Parathyroid adenoma (tissue), 2 donors: ENCODE results near the gene CRMP1.

ENCODE experiments used
- H2AFZ ChIP-seq: fragments of 300-600 bp; sonication (generic); one replicate; pipeline ENCODE4 v1.7.0; 2017; ENCODE audit warnings: antibody characterized with exemption, mild to moderate bottlenecking
- H3K27ac ChIP-seq: fragments of 300-600 bp; sonication (generic); one replicate; pipeline ENCODE4 v1.7.0; 2017
- H3K27me3 ChIP-seq: fragments of 300-600 bp; sonication (generic); one replicate; pipeline ENCODE4 v1.7.0; 2017; ENCODE audit warnings: low read length; ENCODE audit not compliant: control insufficient read depth, insufficient read depth
- H3K36me3 ChIP-seq: fragments of 300-600 bp; sonication (generic); one replicate; pipeline ENCODE4 v1.7.0; 2017; ENCODE audit warnings: low read length; ENCODE audit not compliant: control insufficient read depth, insufficient read depth
- H3K4me1 ChIP-seq: fragments of 300-600 bp; sonication (generic); one replicate; pipeline ENCODE4 v1.7.0; 2017; ENCODE audit warnings: control low read depth
- H3K4me2 ChIP-seq: fragments of 300-600 bp; sonication (generic); one replicate; pipeline ENCODE4 v1.7.0; 2017; ENCODE audit warnings: low read length
- H3K4me3 ChIP-seq: fragments of 300-600 bp; sonication (generic); one replicate; pipeline ENCODE4 v1.7.0; 2017; ENCODE audit warnings: low read depth, low read length
- H3K79me2 ChIP-seq: fragments of 300-600 bp; sonication (generic); one replicate; pipeline ENCODE4 v1.7.0; 2017; ENCODE audit warnings: control low read depth
- H3K9ac ChIP-seq: fragments of 300-600 bp; sonication (generic); one replicate; pipeline ENCODE4 v1.7.0; 2017; ENCODE audit warnings: mild to moderate bottlenecking
- H3K9me3 ChIP-seq: fragments of 300-600 bp; sonication (generic); one replicate; pipeline ENCODE4 v1.7.0; 2017; ENCODE audit warnings: low read length; ENCODE audit not compliant: control insufficient read depth
- CTCF ChIP-seq: fragments of 300-600 bp; sonication (generic); IDR thresholded peaks from one replicate; pipeline ENCODE4 v1.7.0; 2017; ENCODE audit warnings: antibody characterized with exemption, mild to moderate bottlenecking
- donor health status: primary hyperparathyroidism.

Gene CRMP1

GRCh38 chr4:5918331-5918985 is 25.6 kb upstream of the CRMP1 start:
- TF ChIP-seq CTCF, result no peak
- Histone ChIP-seq H3K4me2 (no peak overlapping the region), H3K36me3 (no peaks in the 10 kb centered on the region), H3K4me3 (no peak overlapping the region), H3K79me2 (no peaks in the 10 kb centered on the region), H3K27me3 (no peaks in the 10 kb centered on the region), H2AFZ (no peak overlapping the region), H3K27ac (no peak overlapping the region), H3K9me3 (no peaks in the 10 kb centered on the region), H3K9ac (no peak overlapping the region), H3K4me1 (no peaks in the 10 kb centered on the region)

- Histone ChIP-seq H3K9me3 (no peaks in the 10 kb centered on the region), H3K36me3 (no peaks in the 10 kb centered on the region), H3K27me3 (no peaks in the 10 kb centered on the region), H3K79me2 (no peaks in the 10 kb centered on the region), H3K4me2 (no peak overlapping the region), H3K27ac (no peak overlapping the region), H2AFZ (no peak overlapping the region), H3K9ac (no peak overlapping the region), H3K4me3 (no peak overlapping the region), H3K4me1 (no peaks in the 10 kb centered on the region)
- TF ChIP-seq CTCF, result no peak
These were observed 24.8 kb upstream of the CRMP1 start for GRCh38 chr4:5917672-5918071.

GRCh38 chr4:5916229-5916628 is 23.3 kb upstream of the CRMP1 start:
- Histone ChIP-seq H3K27ac (no peak overlapping the region), H3K9me3 (peaks cover 2% of the 10 kb centered on the region), H3K27me3 (no peaks in the 10 kb centered on the region), H3K9ac (no peak overlapping the region), H3K4me2 (no peak overlapping the region), H2AFZ (no peak overlapping the region), H3K4me1 (no peaks in the 10 kb centered on the region), H3K79me2 (no peaks in the 10 kb centered on the region), H3K4me3 (no peak overlapping the region), H3K36me3 (no peaks in the 10 kb centered on the region)
- TF ChIP-seq CTCF, result no peak

- Histone ChIP-seq H3K4me3 (no peak overlapping the region), H3K9me3 (peaks cover 2% of the 10 kb centered on the region), H3K27ac (no peak overlapping the region), H2AFZ (no peak overlapping the region), H3K4me2 (no peak overlapping the region), H3K27me3 (no peaks in the 10 kb centered on the region), H3K9ac (no peak overlapping the region), H3K4me1 (no peaks in the 10 kb centered on the region), H3K36me3 (no peaks in the 10 kb centered on the region), H3K79me2 (no peaks in the 10 kb centered on the region)
- TF ChIP-seq CTCF, result no peak
These were observed 20.6 kb upstream of the CRMP1 start for GRCh38 chr4:5913454-5913853.

GRCh38 chr4:5912614-5913019 is 19.7 kb upstream of the CRMP1 start:
- no peak overlapping the region for H3K27ac ChIP-seq
- peaks cover 2% of the 10 kb centered on the region for H3K9me3 ChIP-seq

More at GRCh38 chr4:5912614-5913019, 19.7 kb upstream of the CRMP1 start:
- no peak for TF ChIP-seq CTCF
- H3K9ac ChIP-seq, result no peak overlapping the region
- no peak overlapping the region for H3K4me3 ChIP-seq
- H3K36me3 ChIP-seq, result no peaks in the 10 kb centered on the region
- no peak overlapping the region for H3K4me2 ChIP-seq
- H3K4me1 ChIP-seq, result no peaks in the 10 kb centered on the region
- H2AFZ ChIP-seq, result no peak overlapping the region
- no peaks in the 10 kb centered on the region for H3K27me3 ChIP-seq
- H3K79me2 ChIP-seq, result no peaks in the 10 kb centered on the region
